OCI-LY7 (cell line): ENCODE results near the gene MACROD2. TPM values are rescaled to one million over a fixed set of nuclear protein-coding genes. Genes with fewer than 3 reads are reported as not detected.

Experiments
- BruUV-seq: library from RNA; stranded (reverse); fragments of 400-500 nt; replicated peaks from 2 replicates; lab custom pipeline; 2021; lab: Mats Ljungman, UMichigan
- CTCF ChIA-PET: fragments of 300-600 bp; sonication (Branson Sonifier 250); formaldehyde crosslinking; loops from one replicate; lab custom pipeline; 2022; ENCODE audit warnings: antibody characterized with exemption; ENCODE audit not compliant: unreplicated experiment; lab: Charles Lee
- POLR2A ChIA-PET: fragments of 300-600 bp; sonication (Branson Sonifier 250); formaldehyde crosslinking; loops from one replicate; lab custom pipeline; 2022; ENCODE audit warnings: antibody characterized with exemption; lab: Charles Lee
- DNase-seq: peaks from one replicate; pipeline ENCODE4 v3.0.0-alpha.2; 2015; ENCODE audit warnings: low spot score
- H2AFZ ChIP-seq: fragments of 200-600 bp; sonication (generic), shearing (Covaris generic); 2 replicates; pipeline ENCODE4 v1.6.1; 2014; ENCODE audit warnings: mild to moderate bottlenecking, antibody characterized with exemption, low read length, moderate library complexity
- H3K27ac ChIP-seq: fragments of 200-600 bp; sonication (generic); 2 replicates; pipeline ENCODE4 v1.5.1; 2014; ENCODE audit warnings: mixed run types, low read depth, mild to moderate bottlenecking, moderate library complexity, low read length, inconsistent platforms; ENCODE audit not compliant: poor library complexity, severe bottlenecking
- H3K36me3 ChIP-seq: fragments of 200-600 bp; sonication (generic); 2 replicates; pipeline ENCODE4 v1.6.1; 2014; ENCODE audit warnings: mild to moderate bottlenecking, antibody characterized with exemption, low read length, moderate library complexity, mixed read lengths; ENCODE audit not compliant: insufficient read depth
- H3K4me1 ChIP-seq: fragments of 200-600 bp; sonication (generic); 2 replicates; pipeline ENCODE4 v1.5.1; 2014; ENCODE audit warnings: mild to moderate bottlenecking, low read length; ENCODE audit not compliant: insufficient read depth, poor library complexity, severe bottlenecking
- H3K4me2 ChIP-seq: fragments of 200-600 bp; sonication (generic); 2 replicates; pipeline ENCODE4 v1.6.1; 2014; ENCODE audit warnings: mild to moderate bottlenecking, low read length
- H3K4me3 ChIP-seq: fragments of 200-600 bp; sonication (generic); 2 replicates; pipeline ENCODE4 v1.5.1; 2014; ENCODE audit warnings: mild to moderate bottlenecking, low read depth, low read length; ENCODE audit not compliant: poor library complexity, severe bottlenecking
- H3K79me2 ChIP-seq: fragments of 200-600 bp; sonication (generic); 2 replicates; pipeline ENCODE4 v1.6.1; 2016; ENCODE audit warnings: low read depth, mild to moderate bottlenecking, low read length, moderate library complexity, mixed read lengths; ENCODE audit not compliant: insufficient read depth
- H3K9me2 ChIP-seq: fragments of 200-600 bp; sonication (generic); 2 replicates; pipeline ENCODE4 v1.6.1; 2016; ENCODE audit warnings: mild to moderate bottlenecking, low read length, mixed read lengths; ENCODE audit not compliant: insufficient read depth
- H3K9me3 ChIP-seq: fragments of 200-600 bp; sonication (generic); 2 replicates; pipeline ENCODE4 v1.6.1; 2014; ENCODE audit warnings: mild to moderate bottlenecking, mixed run types, low read length, mixed read lengths
- H4K20me1 ChIP-seq: fragments of 200-600 bp; sonication (generic); 2 replicates; pipeline ENCODE4 v1.6.1; 2014; ENCODE audit warnings: mild to moderate bottlenecking, antibody characterized with exemption, low read length, moderate library complexity, mixed read lengths; ENCODE audit not compliant: insufficient read depth
- EZH2phosphoT487 ChIP-seq: fragments of 200-600 bp; sonication (generic); IDR thresholded peaks from 2 replicates; pipeline ENCODE4 v1.6.1; 2018; ENCODE audit warnings: low read depth, borderline replicate concordance, mild to moderate bottlenecking, mixed run types, antibody characterized with exemption, low read length, moderate library complexity, mixed read lengths
- intact Hi-C: fragments of 100-400 bp; cut with micrococcal nuclease; formaldehyde crosslinking; loops from one replicate; pipeline ENCODE4 v1.10.0; 2022; ENCODE audit not compliant: unreplicated experiment
- total RNA-seq, 2 experiments: library from RNA; depleted of rRNA in 1 of 2; stranded (reverse); fragments of >200 nt in 1 of 2; shearing (Covaris generic) in 1 of 2; gene quantifications; 2 replicates each; pipeline ENCODE4 v1.2.3, GENCODE V29; 2014 to 2022
- TF ChIP-seq, protein P1 (sequence below): fragments of 200-600 bp; sonication (generic); conservative IDR thresholded peaks from 2 replicates; pipeline ENCODE4 v1.5.1; 2014; ENCODE audit warnings: mild to moderate bottlenecking, antibody characterized with exemption, low read length, moderate library complexity, mixed read lengths

Gene MACROD2
- total RNA-seq, 2 experiments from 2014 or later = 0.09 to 4.5 TPM

DNA sequence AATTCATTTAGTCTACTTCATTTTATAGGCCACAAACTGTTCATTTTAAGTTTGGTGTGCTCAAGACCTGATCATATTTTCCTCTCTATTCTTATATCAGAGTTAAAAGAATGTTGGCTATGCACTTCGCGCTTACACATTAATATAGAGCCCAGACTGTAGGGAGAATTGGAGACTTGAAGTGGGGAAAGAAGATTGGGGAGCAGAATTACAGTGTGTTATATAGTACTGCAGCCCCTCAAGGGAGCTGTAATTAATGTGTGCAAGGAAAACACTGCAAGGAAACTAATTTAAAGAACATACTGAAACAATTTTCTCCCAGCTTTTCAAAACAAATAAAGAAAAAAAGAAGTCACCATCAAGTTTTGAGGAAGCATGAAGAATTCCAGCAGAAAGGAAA is 914.8 kb downstream of the MACROD2 start:
- Histone ChIP-seq H3K27ac (no peak overlapping the region), H3K79me2 (no peaks in the 10 kb centered on the region), H3K36me3 (no peaks in the 10 kb centered on the region), H3K9me2 (no peaks in the 10 kb centered on the region), H3K4me3 (no peak overlapping the region), H3K9me3 (no peaks in the 10 kb centered on the region), H3K4me2 (no peak overlapping the region), H2AFZ (no peak overlapping the region), H3K4me1 (no peaks in the 10 kb centered on the region), H4K20me1 (no peaks in the 10 kb centered on the region)
- BruUV-seq = no TSS peak
- ChIA-PET POLR2A (no interaction called here), CTCF (no interaction called here)
- DNase-seq = no peak
- no peak for TF ChIP-seq EZH2phosphoT487
- TF ChIP-seq, protein P1, sequence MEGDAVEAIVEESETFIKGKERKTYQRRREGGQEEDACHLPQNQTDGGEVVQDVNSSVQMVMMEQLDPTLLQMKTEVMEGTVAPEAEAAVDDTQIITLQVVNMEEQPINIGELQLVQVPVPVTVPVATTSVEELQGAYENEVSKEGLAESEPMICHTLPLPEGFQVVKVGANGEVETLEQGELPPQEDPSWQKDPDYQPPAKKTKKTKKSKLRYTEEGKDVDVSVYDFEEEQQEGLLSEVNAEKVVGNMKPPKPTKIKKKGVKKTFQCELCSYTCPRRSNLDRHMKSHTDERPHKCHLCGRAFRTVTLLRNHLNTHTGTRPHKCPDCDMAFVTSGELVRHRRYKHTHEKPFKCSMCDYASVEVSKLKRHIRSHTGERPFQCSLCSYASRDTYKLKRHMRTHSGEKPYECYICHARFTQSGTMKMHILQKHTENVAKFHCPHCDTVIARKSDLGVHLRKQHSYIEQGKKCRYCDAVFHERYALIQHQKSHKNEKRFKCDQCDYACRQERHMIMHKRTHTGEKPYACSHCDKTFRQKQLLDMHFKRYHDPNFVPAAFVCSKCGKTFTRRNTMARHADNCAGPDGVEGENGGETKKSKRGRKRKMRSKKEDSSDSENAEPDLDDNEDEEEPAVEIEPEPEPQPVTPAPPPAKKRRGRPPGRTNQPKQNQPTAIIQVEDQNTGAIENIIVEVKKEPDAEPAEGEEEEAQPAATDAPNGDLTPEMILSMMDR = no peak
- intact Hi-C loops = no loop called here

- Histone ChIP-seq H3K4me2 (no peak overlapping the region), H3K4me1 (no peaks in the 10 kb centered on the region), H2AFZ (no peak overlapping the region), H3K9me3 (no peaks in the 10 kb centered on the region), H3K9me2 (no peaks in the 10 kb centered on the region), H3K27ac (no peak overlapping the region), H3K79me2 (no peaks in the 10 kb centered on the region), H3K36me3 (no peaks in the 10 kb centered on the region), H3K4me3 (no peak overlapping the region), H4K20me1 (no peaks in the 10 kb centered on the region)
- intact Hi-C loops = no loop called here
- no peak for DNase-seq
- POLR2A ChIA-PET = interaction anchor here (0.6 to 1.0 kb wide), 2 partner anchors 10 to 94 kb away, joined by 3 read pairs; no protein-coding TSS in a partner anchor
- CTCF ChIA-PET = no interaction called here
- TF ChIP-seq, protein P1 = no peak
- TF ChIP-seq EZH2phosphoT487 = no peak
- BruUV-seq = no TSS peak
These were observed 918.7 kb downstream of the MACROD2 start for GRCh38 chr20:14913896-14914620.

DNA sequence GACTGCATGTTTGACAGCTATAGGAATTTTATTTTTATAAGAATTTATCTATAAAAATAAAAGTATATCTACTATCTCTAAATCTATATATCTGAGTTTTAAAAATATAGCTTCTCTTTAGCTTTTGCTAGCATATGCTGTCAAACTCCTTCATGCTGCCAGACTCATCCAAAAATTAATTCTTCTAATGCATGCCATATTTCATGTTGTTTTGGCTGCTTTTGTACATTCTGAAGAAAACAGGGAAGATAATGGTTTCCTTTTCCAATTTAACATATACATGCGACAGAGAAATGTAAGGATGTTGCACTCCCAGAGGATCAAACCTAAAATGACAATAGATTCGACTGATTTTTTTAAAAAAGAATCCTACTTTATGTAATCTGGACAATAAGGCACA is 919.3 kb downstream of the MACROD2 start:
- Histone ChIP-seq H4K20me1 (no peaks in the 10 kb centered on the region), H3K4me1 (no peaks in the 10 kb centered on the region), H3K4me3 (no peak overlapping the region), H3K79me2 (no peaks in the 10 kb centered on the region), H3K9me2 (no peaks in the 10 kb centered on the region), H3K36me3 (no peaks in the 10 kb centered on the region), H3K9me3 (no peaks in the 10 kb centered on the region), H3K4me2 (no peak overlapping the region), H3K27ac (no peak overlapping the region), H2AFZ (no peak overlapping the region)
- no TSS peak for BruUV-seq
- intact Hi-C loops = no loop called here
- TF ChIP-seq, protein P1 = no peak
- no peak for TF ChIP-seq EZH2phosphoT487
- POLR2A ChIA-PET = interaction anchor here (0.6 to 1.0 kb wide), 2 partner anchors 9 to 95 kb away, joined by 3 read pairs; no protein-coding TSS in a partner anchor
- DNase-seq = no peak
- CTCF ChIA-PET = no interaction called here
